ENCODE measurements around the gene FAM174B.
"Not testable (repeated sequence)": the region's sequence is repeated elsewhere in the genome, so short reads cannot be mapped to it uniquely, and the experiment has no call there.

FAM174B gene

DNA sequence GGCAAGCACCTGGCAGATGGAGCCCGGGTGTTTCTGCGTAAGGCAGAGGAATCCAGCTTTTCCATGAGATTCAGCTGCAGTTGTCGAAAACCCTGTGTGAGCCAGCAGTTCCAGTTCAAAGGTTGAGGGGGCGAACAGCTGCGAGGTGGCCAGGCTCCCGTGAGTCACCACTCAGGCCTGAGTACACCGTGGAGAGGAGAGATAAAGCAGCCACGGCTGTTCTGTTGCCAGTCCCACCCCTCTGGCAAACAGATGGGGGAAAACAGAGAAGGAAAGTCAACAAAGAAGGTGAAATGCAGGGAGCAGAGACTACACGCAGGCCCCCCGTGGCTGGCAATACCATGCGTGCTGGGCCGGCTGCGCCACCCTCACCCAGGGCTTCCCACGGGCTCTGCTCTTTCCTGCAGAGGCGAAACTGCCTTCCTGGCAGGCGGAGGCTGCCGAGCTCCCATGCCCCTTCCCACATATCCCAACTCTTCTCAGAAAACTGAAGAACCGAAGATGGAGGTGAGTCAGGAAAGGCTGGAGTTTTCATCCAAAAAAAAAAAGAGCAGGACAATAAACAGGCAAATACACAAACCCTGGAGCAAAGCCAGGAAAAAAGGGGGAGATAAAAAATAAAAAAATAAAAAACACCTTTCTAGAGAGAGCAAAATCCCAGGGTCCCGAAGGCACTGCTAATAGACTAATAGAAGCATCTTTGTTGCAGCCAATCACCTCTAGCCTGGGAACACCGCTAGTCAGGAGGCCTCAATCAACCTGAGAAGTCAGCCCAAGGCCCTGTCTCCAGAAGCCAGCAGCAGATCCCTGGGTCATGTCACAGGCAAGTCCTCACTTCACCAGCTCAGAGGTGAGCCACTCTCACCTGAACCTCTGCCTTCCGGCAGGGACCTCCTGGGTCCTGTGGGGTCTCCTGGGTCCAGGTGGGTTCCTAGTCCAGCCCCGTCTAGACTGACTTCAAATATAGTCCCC is 37.7 kb downstream of the FAM174B start:
- DNase-seq (ENCODE audit: low spot score), result no peak

GRCh38 chr15:92616621-92617548 is 38.7 kb downstream of the FAM174B start:
- no peak for DNase-seq (ENCODE audit: low spot score)

DNA sequence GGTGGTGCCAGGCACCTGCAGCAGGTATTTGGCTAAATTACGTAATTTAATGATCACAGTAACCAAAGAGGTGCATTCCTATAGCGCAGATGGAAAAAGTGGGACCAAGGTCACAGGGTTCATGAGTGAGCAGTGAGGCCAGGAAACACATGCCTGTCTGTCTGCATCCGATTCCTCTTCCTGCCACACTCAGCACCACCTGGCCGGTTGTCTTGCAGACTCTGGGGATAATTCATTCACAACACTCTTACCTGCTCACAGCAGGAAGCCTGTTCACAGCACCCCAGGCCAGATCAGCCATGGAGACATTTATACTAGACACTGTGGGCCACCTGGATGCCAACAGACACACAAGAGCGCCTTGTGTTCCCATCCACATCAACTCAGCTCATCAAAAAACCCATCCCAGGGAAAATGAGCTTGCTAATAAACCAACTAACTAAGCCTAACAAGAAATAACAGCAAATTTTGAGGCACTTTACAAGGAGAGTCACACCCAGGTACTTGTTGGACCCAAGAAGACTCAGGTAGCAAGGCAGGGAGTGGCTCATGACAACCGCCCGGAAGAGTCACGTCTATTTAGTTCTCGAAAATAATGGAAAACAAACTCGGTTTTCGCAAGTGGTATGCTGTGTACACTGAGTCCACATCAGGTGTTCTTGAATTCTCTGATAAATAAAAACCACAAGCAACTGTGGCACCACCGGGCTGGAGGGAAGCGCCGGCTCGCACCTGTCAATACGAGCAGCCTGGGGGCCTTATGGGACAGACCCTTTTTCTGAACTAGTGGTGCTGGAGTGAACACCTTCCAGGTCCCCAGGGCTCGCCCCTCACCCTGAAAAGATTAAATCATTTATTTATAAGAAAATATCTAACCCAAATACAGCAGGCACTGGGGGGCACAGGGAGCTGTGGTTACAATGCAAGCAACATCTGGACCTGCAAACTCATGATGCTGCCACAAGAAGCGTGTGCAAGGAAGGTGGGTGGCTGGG is 40.5 kb downstream of the FAM174B start:
- no peak for DNase-seq (ENCODE audit: low spot score)

GRCh38 chr15:92614301-92614700 is 41.3 kb downstream of the FAM174B start:
- DNase-seq (ENCODE audit: low spot score), result no peak

DNA sequence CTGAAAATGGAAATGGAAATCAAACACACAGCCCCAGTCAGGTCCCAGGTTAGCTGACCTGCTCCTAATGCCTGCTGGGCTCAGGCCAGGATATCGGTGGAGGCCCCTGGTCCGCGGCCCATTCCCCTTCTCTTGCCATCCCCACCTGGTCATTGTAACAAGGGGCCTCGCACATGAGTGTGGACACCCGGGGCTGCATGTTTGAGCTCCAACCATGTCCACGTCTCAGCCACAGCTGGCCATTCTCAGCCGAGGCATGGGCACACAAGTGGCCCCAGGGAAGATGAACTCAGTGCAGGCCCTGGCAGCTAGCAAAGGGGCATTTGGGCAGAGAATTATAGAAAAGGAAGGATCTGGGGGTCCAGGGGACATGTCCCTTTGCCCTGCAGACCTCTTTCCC is 41.7 kb downstream of the FAM174B start:
- DNase-seq (ENCODE audit: low spot score), result no peak

- DNase-seq (ENCODE audit: low spot score), result no peak
Observed at GRCh38 chr15:92612891-92613290, 42.7 kb downstream of the FAM174B start.

DNA sequence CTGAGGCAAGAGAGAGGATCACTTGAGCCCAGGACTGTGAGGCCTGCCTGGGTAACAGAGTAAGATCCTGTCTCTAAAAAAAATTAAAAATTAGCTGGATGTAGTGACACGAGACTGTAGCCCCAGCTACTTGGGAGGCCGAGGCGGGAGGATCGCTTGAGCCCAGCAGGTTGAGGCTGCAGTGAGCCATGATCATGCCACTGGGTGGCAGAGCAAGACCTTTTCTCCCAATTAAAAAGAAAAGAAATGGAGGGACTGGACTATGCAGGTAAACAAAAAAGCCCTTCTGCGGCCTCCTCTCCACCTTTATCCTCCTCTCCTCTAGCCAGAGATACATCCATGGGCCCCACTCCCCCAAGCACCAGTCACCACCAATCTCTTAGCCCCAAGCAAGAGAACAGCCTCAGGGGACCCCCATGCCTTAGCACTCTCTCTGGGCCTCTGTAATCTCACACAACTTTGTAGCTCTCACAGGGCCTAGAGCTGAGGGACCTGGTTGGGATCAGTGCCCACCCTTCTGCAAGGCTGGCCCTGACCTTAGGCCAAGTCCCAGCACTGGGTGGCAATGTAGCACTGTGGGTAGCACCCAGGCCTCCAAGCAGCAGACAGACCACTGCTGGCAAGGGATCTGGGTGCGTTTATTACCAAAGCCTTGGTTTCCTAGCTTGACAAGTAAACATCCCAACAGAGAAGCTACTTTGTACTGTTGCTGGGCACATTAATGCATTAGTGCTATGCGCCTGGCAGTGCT is 43.4 kb downstream of the FAM174B start:
- no peak for DNase-seq (ENCODE audit: low spot score)

- no peak for DNase-seq (ENCODE audit: low spot score)
Observed at GRCh38 chr15:92611150-92611549, 44.4 kb downstream of the FAM174B start.

GRCh38 chr15:92610101-92610520 is 45.5 kb downstream of the FAM174B start:
- no peak for DNase-seq (ENCODE audit: low spot score)

GRCh38 chr15:92608866-92609700 is 46.5 kb downstream of the FAM174B start:
- DNase-seq (ENCODE audit: low spot score), result no peak

DNA sequence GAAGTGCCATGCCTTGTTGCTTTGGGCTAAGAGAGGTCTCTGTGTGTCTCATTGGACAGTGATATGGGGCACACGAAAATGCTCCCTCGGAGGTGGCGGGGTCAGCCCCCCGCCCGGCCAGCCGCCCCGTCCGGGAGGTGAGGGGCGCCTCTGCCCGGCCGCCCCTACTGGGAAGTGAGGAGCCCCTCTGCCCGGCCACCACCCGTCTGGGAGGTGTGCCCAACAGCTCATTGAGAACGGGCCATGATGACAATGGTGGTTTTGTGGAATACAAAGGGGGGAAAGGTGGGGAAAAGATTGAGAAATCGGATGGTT is 48.8 kb downstream of the FAM174B start:
- DNase-seq (ENCODE audit: low spot score), result not testable (repeated sequence)

DNA sequence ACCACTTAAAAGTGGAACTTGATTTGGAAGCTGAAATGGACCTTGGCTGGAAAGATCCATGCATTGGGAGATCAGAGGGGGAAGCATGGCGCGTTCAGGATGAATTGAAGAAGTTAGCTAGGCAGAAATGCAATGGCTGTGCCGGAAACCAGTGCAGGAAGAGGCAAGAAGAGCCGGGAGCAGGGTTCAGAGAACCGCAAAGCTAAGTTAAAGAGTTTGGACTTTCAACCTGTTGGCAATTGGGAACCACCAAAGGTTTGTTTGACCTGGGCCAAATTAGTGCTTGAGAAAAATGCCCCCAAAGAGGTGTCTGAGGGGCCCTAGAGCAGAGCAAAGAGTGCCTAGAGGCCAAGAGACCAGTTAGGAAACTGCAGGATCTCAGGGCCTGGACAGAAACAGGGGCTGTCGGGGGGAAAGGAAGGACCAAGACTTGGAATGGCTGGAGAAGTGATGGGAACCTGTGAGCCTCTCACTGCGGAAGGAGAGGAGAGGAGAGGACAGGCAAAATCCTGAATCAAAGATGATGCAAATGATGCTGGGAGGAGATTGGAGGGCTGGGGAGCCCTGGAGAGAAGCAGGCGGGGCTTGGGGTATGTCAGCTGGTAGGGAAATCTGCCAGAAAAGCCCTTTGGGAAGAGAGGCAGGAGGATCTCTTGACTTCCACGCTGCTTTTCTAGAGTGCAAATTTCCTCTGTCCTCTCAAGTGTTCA is 49.3 kb downstream of the FAM174B start:
- no peak for DNase-seq (ENCODE audit: low spot score)

- DNase-seq (ENCODE audit: low spot score), result no peak
Observed at GRCh38 chr15:92605225-92605944, 50.2 kb downstream of the FAM174B start.

DNA sequence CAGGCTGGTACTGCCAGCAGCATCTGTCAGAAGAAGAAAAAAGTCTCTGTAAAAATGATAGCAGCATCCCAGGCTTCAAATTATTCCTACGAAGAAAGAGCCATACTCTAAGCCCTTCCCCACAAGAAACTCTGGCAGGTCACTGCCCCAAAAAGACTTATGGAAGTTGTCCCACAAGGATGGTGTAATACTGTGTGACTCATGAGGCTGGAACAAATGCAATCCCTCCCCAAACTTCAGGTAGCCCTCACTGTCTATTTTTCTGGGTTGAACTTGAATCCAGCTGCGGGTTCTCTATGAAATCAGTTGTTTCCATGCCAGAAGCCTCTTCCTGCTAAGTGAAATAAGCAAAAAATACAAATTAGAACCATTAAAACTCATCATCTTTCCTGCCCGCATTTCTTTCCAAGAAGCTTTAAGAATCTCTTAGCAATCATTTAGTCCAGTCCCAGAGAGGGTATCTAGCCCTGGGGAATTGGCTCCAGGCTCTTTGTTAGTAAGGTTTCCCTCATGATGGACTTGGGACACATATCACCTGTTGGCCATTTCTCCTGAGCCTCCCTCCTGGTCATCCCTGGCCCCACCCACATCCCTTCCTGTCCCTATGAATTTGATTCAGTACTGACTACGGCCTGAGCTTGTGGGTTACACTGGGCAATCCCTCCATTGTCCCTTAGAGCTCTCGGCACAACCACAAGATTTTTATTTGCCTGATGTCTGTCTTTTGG is 51.7 kb downstream of the FAM174B start:
- no peak for DNase-seq (ENCODE audit: low spot score)

GRCh38 chr15:92603278-92603677 is 52.3 kb downstream of the FAM174B start:
- DNase-seq (ENCODE audit: low spot score), result no peak

GRCh38 chr15:92602267-92602593 is 53.3 kb downstream of the FAM174B start:
- DNase-seq (ENCODE audit: low spot score), result no peak

DNA sequence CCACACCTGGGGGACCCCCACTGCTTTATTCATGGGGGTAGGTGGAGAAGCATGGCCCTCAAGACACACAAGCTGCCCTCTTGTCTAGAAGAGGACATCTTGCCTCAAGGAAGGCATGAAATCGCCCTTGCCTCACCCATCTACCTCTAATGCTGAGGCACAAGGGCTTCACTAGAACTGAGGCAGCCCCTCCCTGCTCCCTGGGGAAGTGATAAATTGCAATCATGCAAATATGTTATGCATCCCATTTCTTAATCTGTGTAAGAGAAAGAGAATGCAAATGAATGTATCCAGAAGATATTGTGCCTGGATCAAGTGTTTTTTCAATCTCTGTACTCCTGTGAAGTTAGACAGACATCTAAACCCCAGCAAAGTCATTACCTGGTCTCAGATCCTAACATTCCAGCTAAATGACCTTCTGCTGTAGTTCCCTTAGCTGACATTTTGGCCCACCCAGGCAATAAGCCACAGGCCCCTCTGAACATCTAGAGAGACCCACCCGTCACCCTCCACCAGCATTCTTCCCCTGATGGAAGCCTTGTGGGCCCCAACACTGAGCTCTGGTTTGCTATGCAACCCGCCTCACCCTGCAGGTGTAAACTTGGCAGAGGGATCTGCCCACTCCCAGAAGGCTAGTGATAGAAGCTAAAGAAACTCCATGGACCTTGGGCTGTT is 53.8 kb downstream of the FAM174B start:
- DNase-seq (ENCODE audit: low spot score), result no peak

GRCh38 chr15:92600856-92601255 is 54.7 kb downstream of the FAM174B start:
- no peak for DNase-seq (ENCODE audit: low spot score)
